NCI-H526 (cell line): ENCODE data around the gene C1orf74.
A peak's percentile ranks its signal among the peaks of the same experiment; 100 is the strongest.

Source experiments
- DNase-seq, 2 experiments: peaks; one replicate each; lab custom pipeline; 2025; lab: John Stamatoyannopoulos, UW

The C1orf74 gene

DNA sequence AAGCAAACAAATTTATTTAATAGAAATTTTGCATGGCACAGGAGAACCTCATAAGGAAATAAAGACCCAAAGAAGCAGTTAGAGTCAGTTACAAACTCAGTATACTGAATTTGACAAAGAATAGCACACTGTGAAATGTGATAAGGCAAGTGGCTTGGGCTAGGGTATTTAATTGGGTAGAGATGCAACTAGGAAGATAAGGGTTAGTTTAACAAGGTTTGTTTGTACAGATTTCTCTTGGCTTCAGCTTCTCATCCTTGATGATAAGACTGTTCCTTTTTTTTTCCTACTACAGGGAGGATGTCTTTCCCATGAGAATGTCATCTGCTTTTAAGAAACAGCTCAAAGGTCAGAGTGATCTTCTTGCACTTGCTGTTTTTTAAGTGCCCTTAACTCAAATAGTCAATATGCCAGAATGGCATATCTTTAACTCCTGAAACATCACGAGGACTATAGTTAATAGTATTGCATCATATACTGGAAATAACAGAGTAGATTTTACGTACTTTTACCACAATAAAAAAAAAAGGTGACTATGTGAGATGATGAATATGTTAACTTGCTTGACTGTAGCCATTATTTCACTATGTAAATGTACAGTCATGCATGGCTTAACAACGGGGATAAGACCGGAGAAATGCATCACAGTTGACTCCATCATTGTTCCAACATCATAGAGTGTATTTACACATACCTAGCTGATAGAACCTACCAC is 37.8 kb downstream of the C1orf74 start:
- peak; percentile 64 to 86 for DNase-seq

DNA sequence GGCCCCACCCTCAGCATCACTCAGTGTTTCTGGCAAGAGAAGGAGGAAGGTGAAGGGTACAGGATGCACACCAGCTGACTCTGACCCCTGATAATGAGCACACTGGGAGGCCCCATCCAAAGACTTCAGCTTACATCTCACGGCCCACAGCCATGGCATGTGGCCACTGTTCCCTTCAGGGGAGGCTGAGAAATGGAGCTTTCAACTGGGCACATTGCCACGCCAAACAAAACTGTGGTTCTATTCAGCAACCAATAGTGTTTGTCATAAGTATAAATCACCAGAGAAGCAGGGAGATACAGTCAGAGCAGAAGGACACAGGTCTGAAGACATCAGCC is 41.2 kb downstream of the C1orf74 start:
- DNase-seq, result no peak

DNA sequence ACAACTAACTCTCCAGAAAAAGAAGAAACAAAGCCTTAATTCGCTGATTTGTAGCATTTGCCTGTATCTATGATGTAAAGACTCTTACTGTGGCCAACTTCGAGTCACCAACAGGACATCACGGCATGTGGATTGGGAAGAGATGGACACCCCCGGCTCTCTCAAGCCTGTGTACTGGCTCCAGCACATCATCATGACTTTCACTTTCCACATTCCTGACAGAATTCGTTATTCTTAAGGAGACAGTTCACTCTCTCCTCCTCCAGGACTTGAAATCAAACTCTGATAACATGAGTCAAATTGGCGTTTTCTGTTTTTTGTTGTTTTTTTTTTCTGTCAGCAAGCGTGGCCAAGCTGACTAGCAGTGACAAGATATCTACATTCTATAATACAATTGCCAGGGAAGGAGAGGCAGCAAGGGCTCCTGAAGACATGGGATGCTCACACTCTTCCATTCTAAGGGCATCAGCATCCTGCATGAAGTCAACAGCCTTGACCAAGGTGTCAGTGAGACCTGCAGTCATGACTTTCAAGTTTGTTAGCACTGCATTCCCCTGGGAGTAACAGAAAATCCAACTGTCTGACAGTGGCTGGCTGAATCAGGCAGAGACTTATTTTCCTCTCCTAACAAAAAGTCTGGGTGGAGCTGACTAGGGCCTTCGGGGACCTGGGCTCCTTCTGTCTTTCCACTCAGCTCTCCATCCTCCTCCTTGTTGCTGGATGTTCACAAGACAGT is 41.8 kb downstream of the C1orf74 start:
- DNase-seq, result peak in 1 of 2 experiments; percentile 5

DNA sequence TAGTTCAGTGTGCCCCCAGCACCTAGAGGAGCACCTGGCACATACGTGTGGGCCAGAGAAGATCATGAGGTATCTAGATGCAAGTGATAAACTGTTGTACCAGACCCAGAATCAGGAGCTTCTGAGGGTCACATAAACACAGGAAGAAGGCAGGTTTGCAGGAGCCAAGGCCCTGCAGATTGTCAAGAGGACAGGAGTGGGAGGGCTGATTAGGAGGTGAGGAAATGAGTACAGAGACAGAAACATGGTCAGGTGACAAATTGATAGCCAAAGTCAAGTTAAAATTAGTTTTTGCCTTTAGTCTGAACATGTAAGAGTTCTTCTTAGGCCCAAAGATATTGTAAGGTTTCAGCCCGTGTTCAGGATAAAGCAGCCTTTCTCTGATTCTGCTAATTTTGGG is 42.5 kb downstream of the C1orf74 start:
- DNase-seq, result no peak

DNA sequence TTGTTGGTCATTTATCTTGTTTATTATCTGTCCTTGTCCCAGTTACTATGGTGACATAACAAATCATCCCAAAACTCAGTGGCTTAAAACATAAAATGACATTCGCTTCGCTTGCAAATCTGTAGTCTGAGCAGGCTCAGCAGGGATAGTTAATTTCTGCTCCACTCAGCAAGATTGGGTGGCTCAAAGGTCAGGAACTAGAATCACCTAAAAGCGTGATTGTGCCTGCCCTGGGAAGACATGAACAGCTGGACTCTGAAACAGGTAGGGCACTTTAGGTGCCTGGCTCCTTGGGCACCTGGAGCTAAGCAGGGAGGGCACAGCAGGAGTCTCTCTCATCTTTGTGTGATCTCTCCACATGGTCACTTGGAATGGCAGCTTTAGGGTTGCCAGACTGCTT is 43.2 kb downstream of the C1orf74 start:
- DNase-seq, result no peak

DNA sequence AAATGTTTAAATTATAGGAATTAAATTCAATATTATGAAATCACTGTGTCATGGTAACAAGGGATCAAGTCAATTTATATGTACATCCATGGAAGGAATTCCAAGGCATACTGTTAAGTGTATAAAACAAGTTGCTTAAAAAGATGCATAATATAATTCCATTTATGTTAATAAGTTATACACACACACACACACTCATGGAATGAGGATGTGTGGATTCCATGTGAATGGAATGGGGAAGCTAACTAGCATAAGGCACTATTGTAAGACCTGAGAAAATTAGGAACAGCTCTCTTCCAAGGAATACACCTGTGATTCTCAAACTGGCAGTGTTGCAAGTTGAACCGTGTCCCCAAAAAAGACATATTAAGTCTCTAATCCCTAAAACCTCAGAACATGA is 46.1 kb downstream of the C1orf74 start:
- no peak for DNase-seq

DNA sequence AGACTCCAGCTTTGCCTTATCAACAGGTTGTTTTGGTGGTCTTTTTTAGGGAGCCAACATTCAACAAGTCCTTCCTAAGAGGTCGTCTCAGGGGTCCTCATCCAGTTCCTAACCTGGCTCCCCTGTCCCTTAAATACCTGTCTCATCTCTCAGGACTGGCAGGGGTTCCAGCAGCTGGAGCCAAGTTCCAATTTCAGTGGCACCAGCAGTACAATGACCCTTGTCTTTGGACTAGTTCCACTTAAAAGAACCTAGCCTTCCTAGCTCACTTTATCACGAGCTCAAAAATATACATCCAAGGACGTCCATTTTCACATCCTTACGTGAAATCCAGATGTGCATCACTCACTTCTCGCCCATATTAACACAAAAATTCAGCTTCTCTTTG is 47.2 kb downstream of the C1orf74 start:
- no peak for DNase-seq

DNA sequence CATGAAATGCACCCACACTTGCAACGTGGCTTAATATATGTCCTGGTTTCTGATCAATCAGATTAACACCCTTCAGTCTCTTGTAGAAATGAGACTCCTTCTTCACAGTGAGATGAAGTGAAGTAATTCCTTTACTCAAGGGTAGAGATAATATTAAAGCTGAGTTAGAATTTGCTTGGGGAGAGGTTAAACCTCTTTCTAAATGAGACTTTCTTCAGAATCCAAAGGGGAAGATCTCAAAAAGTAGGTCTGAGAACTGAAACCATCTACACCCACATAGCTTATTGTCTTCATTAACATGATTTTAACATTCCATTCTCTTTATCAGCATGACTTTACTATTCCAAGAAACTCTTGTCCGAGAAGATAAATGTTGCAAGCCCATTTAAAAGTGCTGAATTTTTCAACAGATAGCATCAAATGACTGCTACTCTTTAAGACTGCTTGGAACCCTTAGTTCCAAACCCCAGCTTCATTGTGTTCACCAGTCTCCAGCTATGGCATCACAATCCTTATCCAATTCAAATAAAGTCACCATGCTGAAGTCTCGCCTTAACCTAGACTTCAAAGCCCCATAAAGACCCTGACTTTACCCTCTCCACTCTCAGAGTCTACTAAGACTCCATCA is 47.8 kb downstream of the C1orf74 start:
- no peak for DNase-seq

DNA sequence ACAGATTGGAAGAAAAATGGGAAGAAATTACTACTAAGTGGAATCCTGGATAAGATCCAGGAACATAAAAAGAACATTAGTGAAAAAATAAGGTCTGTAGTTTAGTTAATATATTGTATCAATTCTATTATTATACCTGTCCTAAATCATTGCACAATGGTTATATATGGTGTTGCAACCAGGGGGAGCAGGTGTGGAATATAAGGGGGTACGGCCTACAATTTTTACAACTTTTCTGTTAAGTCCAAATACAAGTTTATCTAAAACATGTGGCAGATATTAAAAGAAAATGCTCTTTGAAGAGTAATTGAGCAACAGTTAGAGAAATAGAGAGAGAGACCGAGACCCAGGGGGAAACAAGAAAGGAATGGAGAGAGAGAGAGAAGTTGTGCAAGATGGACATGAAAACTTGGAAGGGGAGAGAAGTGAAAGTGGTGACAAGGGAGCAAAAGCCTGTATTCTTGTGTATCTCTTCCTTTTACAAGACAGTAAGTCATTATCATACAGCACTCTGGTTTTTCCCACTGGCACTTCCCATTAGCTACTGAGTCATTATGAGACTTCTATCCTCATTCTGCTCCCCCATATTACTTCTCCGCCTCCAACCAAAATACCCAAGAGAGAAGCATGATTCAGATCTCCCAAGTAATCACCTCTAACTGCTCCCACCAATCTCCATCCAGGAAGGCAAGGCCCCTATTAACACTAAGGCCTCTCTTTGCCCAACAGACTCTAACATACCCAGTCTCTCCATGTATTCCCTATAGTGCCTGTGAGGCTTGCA is 50.8 kb downstream of the C1orf74 start:
- DNase-seq, result no peak

DNA sequence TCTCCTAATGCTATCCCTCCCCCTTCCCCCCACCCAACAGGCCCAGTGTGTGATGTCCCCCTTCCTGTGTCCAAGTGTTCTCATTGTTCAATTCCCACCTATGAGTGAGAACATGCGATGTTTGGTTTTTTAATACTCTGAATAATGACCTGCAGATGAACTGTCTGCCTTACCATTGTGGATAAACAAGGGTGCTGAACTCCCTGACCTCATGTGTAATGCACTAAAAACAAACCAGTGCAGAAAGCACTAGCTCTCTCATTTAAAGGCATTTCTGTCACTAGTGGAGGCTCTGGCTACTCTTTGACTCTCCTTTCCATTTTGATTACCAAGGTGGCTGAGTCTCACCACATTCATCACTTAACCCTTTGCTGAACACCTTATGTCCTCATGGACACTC is 51.6 kb downstream of the C1orf74 start:
- no peak for DNase-seq

DNA sequence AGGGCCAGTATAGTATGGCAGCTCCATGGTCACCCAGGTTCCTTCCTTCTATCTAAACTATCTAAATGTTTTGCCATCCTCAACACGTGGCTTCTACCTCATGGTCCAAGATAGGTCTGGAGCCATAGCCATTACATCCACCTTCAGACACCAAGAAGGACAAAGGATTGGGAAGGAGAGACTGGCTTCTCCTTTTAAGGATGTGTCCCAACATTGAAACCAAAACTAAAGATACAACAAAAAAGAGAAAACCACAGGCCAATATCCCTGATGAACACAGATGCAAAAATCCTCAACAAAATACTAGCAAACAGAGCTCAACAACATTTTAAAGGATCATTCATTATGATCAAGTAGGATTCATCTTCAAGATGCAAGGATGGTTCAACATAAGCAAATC is 54.9 kb downstream of the C1orf74 start:
- no peak for DNase-seq
